Measurements from ENCODE around the gene MRPL11. TPM values are rescaled to one million over a fixed set of nuclear protein-coding genes. Genes with fewer than 3 reads are reported as not detected.

Gene MRPL11
- total RNA-seq, 1 donor from 2014 or later, result 73.0 TPM

GRCh38 chr11:66471142-66471541 lies 32.5 kb upstream of the MRPL11 start:
- Mint-ChIP-seq H3K4me3 (ENCODE audit: unreplicated experiment) (peak overlapping the region; percentile 44), H3K4me1 (ENCODE audit: unreplicated experiment) (peaks cover 5% of the 10 kb centered on the region), H3K27ac (ENCODE audit: unreplicated experiment) (no peak overlapping the region), H3K36me3 (ENCODE audit: low read depth, unreplicated experiment) (peaks cover 3% of the 10 kb centered on the region), H3K27me3 (ENCODE audit: unreplicated experiment) (peaks cover 11% of the 10 kb centered on the region), H3K9me3 (ENCODE audit: unreplicated experiment) (no peaks in the 10 kb centered on the region)
- no peak for TF ChIP-seq CTCF (IDR thresholded peaks at IDR 0.05; ENCODE audit: unreplicated experiment)
- DNase-seq (ENCODE audit: low spot score), result no peak

GRCh38 chr11:66470015-66470414 lies 31.4 kb upstream of the MRPL11 start:
- no peak for DNase-seq (ENCODE audit: low spot score)
- peaks cover 16% of the 10 kb centered on the region for H3K27me3 Mint-ChIP-seq (ENCODE audit: unreplicated experiment)
- peaks cover 9% of the 10 kb centered on the region for H3K4me1 Mint-ChIP-seq (ENCODE audit: unreplicated experiment)
- H3K9me3 Mint-ChIP-seq (ENCODE audit: unreplicated experiment), result no peaks in the 10 kb centered on the region
- peak overlapping the region; percentile 63 for H3K4me3 Mint-ChIP-seq (ENCODE audit: unreplicated experiment)
- H3K36me3 Mint-ChIP-seq (ENCODE audit: low read depth, unreplicated experiment), result peaks cover 3% of the 10 kb centered on the region
- no peak for TF ChIP-seq CTCF (IDR thresholded peaks at IDR 0.05; ENCODE audit: unreplicated experiment)
- H3K27ac Mint-ChIP-seq (ENCODE audit: unreplicated experiment), result peak overlapping the region; percentile 25

- no peak for DNase-seq (ENCODE audit: low spot score)
- Mint-ChIP-seq H3K27me3 (ENCODE audit: unreplicated experiment) (peaks cover 16% of the 10 kb centered on the region), H3K27ac (ENCODE audit: unreplicated experiment) (no peak overlapping the region), H3K4me3 (ENCODE audit: unreplicated experiment) (no peak overlapping the region), H3K36me3 (ENCODE audit: low read depth, unreplicated experiment) (peaks cover 3% of the 10 kb centered on the region), H3K4me1 (ENCODE audit: unreplicated experiment) (peaks cover 9% of the 10 kb centered on the region), H3K9me3 (ENCODE audit: unreplicated experiment) (no peaks in the 10 kb centered on the region)
- TF ChIP-seq CTCF (IDR thresholded peaks at IDR 0.05; ENCODE audit: unreplicated experiment), result no peak
These were observed 30.8 kb upstream of the MRPL11 start for GRCh38 chr11:66469441-66469840.

GRCh38 chr11:66468691-66469090 lies 30.0 kb upstream of the MRPL11 start:
- TF ChIP-seq CTCF (IDR thresholded peaks at IDR 0.05; ENCODE audit: unreplicated experiment), result no peak
- Mint-ChIP-seq H3K9me3 (ENCODE audit: unreplicated experiment) (no peaks in the 10 kb centered on the region), H3K27ac (ENCODE audit: unreplicated experiment) (no peak overlapping the region), H3K36me3 (ENCODE audit: low read depth, unreplicated experiment) (no peaks in the 10 kb centered on the region), H3K4me3 (ENCODE audit: unreplicated experiment) (peak overlapping the region; percentile 52), H3K4me1 (ENCODE audit: unreplicated experiment) (peaks cover 9% of the 10 kb centered on the region), H3K27me3 (ENCODE audit: unreplicated experiment) (peaks cover 14% of the 10 kb centered on the region)
- DNase-seq (ENCODE audit: low spot score), result no peak

GRCh38 chr11:66467756-66468155 lies 29.1 kb upstream of the MRPL11 start:
- Mint-ChIP-seq H3K36me3 (ENCODE audit: low read depth, unreplicated experiment) (no peaks in the 10 kb centered on the region), H3K27ac (ENCODE audit: unreplicated experiment) (no peak overlapping the region), H3K9me3 (ENCODE audit: unreplicated experiment) (no peaks in the 10 kb centered on the region), H3K4me3 (ENCODE audit: unreplicated experiment) (peak overlapping the region; percentile 93), H3K4me1 (ENCODE audit: unreplicated experiment) (peaks cover 9% of the 10 kb centered on the region), H3K27me3 (ENCODE audit: unreplicated experiment) (peaks cover 14% of the 10 kb centered on the region)
- DNase-seq (ENCODE audit: low spot score), result no peak
- TF ChIP-seq CTCF (IDR thresholded peaks at IDR 0.05; ENCODE audit: unreplicated experiment), result no peak
